ENCODE measurements around the gene TAS2R31.

GRCh38 chr12:11026118-11026517 lies 5.1 kb downstream of the TAS2R31 start:
- TF ChIP-seq CTCF (IDR thresholded peaks at IDR 0.05) (no peak), POLR2AphosphoS5 (IDR thresholded peaks at IDR 0.05) (no peak), EP300 (IDR thresholded peaks at IDR 0.05) (no peak)
